Breast epithelium (tissue), 4 donors: ENCODE results near the gene DBNDD2. TPM values are rescaled to one million over a fixed set of nuclear protein-coding genes. Genes with fewer than 3 reads are reported as not detected.
A peak's percentile ranks its signal among the peaks of the same experiment; 100 is the strongest.

Experiments
- DNase-seq, 2 donors: peaks; one replicate each; pipeline ENCODE4 v3.0.0-alpha.2; 2019; ENCODE audit warnings: low spot score in 2 of 2
- H3K27ac ChIP-seq, 2 donors: fragments of 200-600 bp; sonication (generic) in 1 of 2; one replicate each; pipeline ENCODE4 v1.5.1; 2016 to 2019; ENCODE audit warnings: mild to moderate bottlenecking in 1 of 2
- H3K27me3 ChIP-seq, 2 donors: fragments of 200-600 bp; sonication (generic) in 1 of 2; one replicate each; pipeline versions ENCODE4 v1.5.1 to v1.6.0; 2017 to 2019; ENCODE audit warnings: control low read depth in 1 of 2, mild to moderate bottlenecking in 1 of 2
- H3K36me3 ChIP-seq: fragments of 200-600 bp; one replicate; pipeline ENCODE4 v1.5.1; 2019
- H3K4me1 ChIP-seq, 2 donors: fragments of 200-600 bp; sonication (generic); one replicate each; pipeline ENCODE4 v1.5.1; 2016 to 2019; ENCODE audit warnings: control low read depth in 1 of 2
- H3K4me3 ChIP-seq, 3 donors: fragments of 200-600 bp; sonication (generic); 1 replicate in 2 of 3; 2 replicates in 1 of 3; pipeline ENCODE4 v1.5.1; 2016 to 2019; ENCODE audit warnings: mild to moderate bottlenecking in 3 of 3, moderate library complexity in 2 of 3
- H3K9me3 ChIP-seq, 2 donors: fragments of 200-600 bp; sonication (generic) in 1 of 2; one replicate each; pipeline ENCODE4 v1.5.1; 2016 to 2019; ENCODE audit warnings: control low read depth in 1 of 2
- CTCF ChIP-seq, 3 donors: fragments of 450-650 bp; IDR thresholded peaks; one replicate each; pipeline ENCODE4 v1.5.1; 2016 to 2017; ENCODE audit warnings: antibody characterized with exemption in 3 of 3, mild to moderate bottlenecking in 3 of 3, moderate library complexity in 3 of 3
- POLR2A ChIP-seq: fragments of 450-650 bp; IDR thresholded peaks from one replicate; pipeline ENCODE4 v1.6.1; 2016; ENCODE audit warnings: antibody characterized with exemption, mild to moderate bottlenecking, moderate library complexity
- POLR2AphosphoS5 ChIP-seq, 3 donors: sonication (generic); formaldehyde crosslinking; IDR thresholded peaks; one replicate each; pipeline ENCODE4 v1.6.1; 2017; ENCODE audit warnings: antibody characterized with exemption in 3 of 3
- intact Hi-C: fragments of 100-400 bp; cut with DNase I; formaldehyde crosslinking; loops from one replicate; pipeline ENCODE4 v1.15.1; 2023; ENCODE audit warnings: low total_unique reads
- total RNA-seq, 3 donors: library from RNA; depleted of rRNA; stranded (reverse); fragments of >200 nt; gene quantifications; one replicate each; pipeline ENCODE4 v1.1.0, GENCODE V29; 2016

The DBNDD2 gene
- total RNA-seq, 3 donors from 2014 or later, result 32.2 to 49.2 (median 44.5) TPM

GRCh38 chr20:45450097-45450818 lies 42.2 kb downstream of the DBNDD2 start:
- intact Hi-C loops, result no loop called here

GRCh38 chr20:45452238-45452637 lies 44.1 kb downstream of the DBNDD2 start:
- no peaks in the 10 kb centered on the region for H3K9me3 ChIP-seq
- H3K27me3 ChIP-seq, result no peaks in the 10 kb centered on the region
- H3K4me3 ChIP-seq, result no peak overlapping the region
- no peaks in the 10 kb centered on the region for H3K36me3 ChIP-seq
- no peak for TF ChIP-seq POLR2A
- TF ChIP-seq CTCF (IDR thresholded peaks at IDR 0.05), result no peak
- no peak for TF ChIP-seq POLR2AphosphoS5 (IDR thresholded peaks at IDR 0.05)
- no peak overlapping the region for H3K27ac ChIP-seq
- no peak for DNase-seq
- intact Hi-C loops, result no loop called here
- no peaks in the 10 kb centered on the region for H3K4me1 ChIP-seq

More at GRCh38 chr20:45450097-45450818, 42.2 kb downstream of the DBNDD2 start:
- H3K36me3 ChIP-seq, result no peaks in the 10 kb centered on the region
- DNase-seq, result no peak
- TF ChIP-seq POLR2A (no peak), CTCF (IDR thresholded peaks at IDR 0.05) (peak; percentile 25 to 43 (median 25))
- H3K4me1 ChIP-seq, result no peaks in the 10 kb centered on the region
- H3K4me3 ChIP-seq, result no peak overlapping the region
- H3K27ac ChIP-seq, result peak overlapping the region in 1 of 2 donors; percentile 38
- no peaks in the 10 kb centered on the region for H3K9me3 ChIP-seq
- H3K27me3 ChIP-seq, result no peaks in the 10 kb centered on the region

GRCh38 chr20:45452772-45453691 lies 44.9 kb downstream of the DBNDD2 start:
- TF ChIP-seq POLR2AphosphoS5 (IDR thresholded peaks at IDR 0.05), result no peak
- H3K27me3 ChIP-seq, result no peaks in the 10 kb centered on the region
- H3K4me1 ChIP-seq, result no peaks in the 10 kb centered on the region
- DNase-seq, result no peak
- no peak overlapping the region for H3K4me3 ChIP-seq
- intact Hi-C loops, result no loop called here
- H3K9me3 ChIP-seq, result no peaks in the 10 kb centered on the region
- H3K27ac ChIP-seq, result no peak overlapping the region
- no peaks in the 10 kb centered on the region for H3K36me3 ChIP-seq

- Histone ChIP-seq H3K9me3 (no peaks in the 10 kb centered on the region), H3K36me3 (no peaks in the 10 kb centered on the region), H3K27ac (no peak overlapping the region), H3K4me1 (no peaks in the 10 kb centered on the region), H3K27me3 (no peaks in the 10 kb centered on the region), H3K4me3 (no peak overlapping the region)
- TF ChIP-seq POLR2A (no peak), POLR2AphosphoS5 (IDR thresholded peaks at IDR 0.05) (no peak), CTCF (IDR thresholded peaks at IDR 0.05) (peak in 1 of 3 donors; percentile 39)
- no peak for DNase-seq
- intact Hi-C loops, result no loop called here
Observed at GRCh38 chr20:45456632-45457031, 48.5 kb downstream of the DBNDD2 start.

- Histone ChIP-seq H3K27me3 (no peaks in the 10 kb centered on the region), H3K27ac (no peak overlapping the region), H3K9me3 (no peaks in the 10 kb centered on the region), H3K36me3 (no peaks in the 10 kb centered on the region), H3K4me1 (no peaks in the 10 kb centered on the region), H3K4me3 (no peak overlapping the region)
- intact Hi-C loops, result no loop called here
- no peak for TF ChIP-seq POLR2A
- TF ChIP-seq CTCF (IDR thresholded peaks at IDR 0.05), result no peak
- no peak for TF ChIP-seq POLR2AphosphoS5 (IDR thresholded peaks at IDR 0.05)
- DNase-seq, result no peak
Observed at GRCh38 chr20:45459606-45460005, 51.5 kb downstream of the DBNDD2 start.

Other genes starting within 250 kb of the DBNDD2 start
- 1 to 10 TPM in 1 of 3 donors, under 1 TPM in 1, not detected in 1; 0.88 to 5.9 TPM for gene PI3, start 233.4 kb upstream of the DBNDD2 start, total RNA-seq
- 1 to 10 TPM in 1 of 3 donors, not detected in 2; 1.8 TPM for gene SEMG1, start 201.3 kb upstream of the DBNDD2 start, total RNA-seq
- under 1 TPM in 1 of 3 donors, not detected in 2; 0.16 TPM for gene SEMG2, start 186.9 kb upstream of the DBNDD2 start, total RNA-seq
- 100 to 1,000 TPM in 2 of 3 donors, 10 to 100 TPM in 1; 30.6 to 310 (median 248) TPM for gene SLPI, start 153.7 kb upstream of the DBNDD2 start, total RNA-seq
- not detected for gene RBPJL, start 101.4 kb upstream of the DBNDD2 start, total RNA-seq
- gene MATN4, start 100.0 kb upstream of the DBNDD2 start, total RNA-seq, result 1 to 10 TPM in 1 of 3 donors, under 1 TPM in 1, not detected in 1; 0.33 to 1.6 TPM
- 100 to 1,000 TPM in 2 of 3 donors, 10 to 100 TPM in 1; 29.4 to 337 (median 121) TPM for gene SDC4, start 59.9 kb upstream of the DBNDD2 start, total RNA-seq
- gene SYS1, start 45.1 kb upstream of the DBNDD2 start, total RNA-seq, result 10 to 100 TPM; 30.8 to 56.3 (median 47.3) TPM
- 1 to 10 TPM in 1 of 3 donors, not detected in 2; 1.3 TPM for gene TP53TG5, start 30.0 kb upstream of the DBNDD2 start, total RNA-seq
- gene PIGT, start 7.9 kb downstream of the DBNDD2 start, total RNA-seq, result 100 to 1,000 TPM in 1 of 3 donors, 10 to 100 TPM in 2; 74.1 to 103 (median 76.7) TPM
- 100 to 1,000 TPM in 1 of 3 donors, 10 to 100 TPM in 1, not detected in 1; 43.9 to 106 TPM for gene WFDC2, start 61.5 kb downstream of the DBNDD2 start, total RNA-seq
- gene SPINT3, start 107.3 kb downstream of the DBNDD2 start, total RNA-seq, result not detected
- gene WFDC6, start 131.2 kb downstream of the DBNDD2 start, total RNA-seq, result not detected
- not detected for gene EPPIN, start 139.1 kb downstream of the DBNDD2 start, total RNA-seq
- not detected for gene WFDC8, start 171.0 kb downstream of the DBNDD2 start, total RNA-seq
- not detected for gene WFDC10A, start 221.4 kb downstream of the DBNDD2 start, total RNA-seq
- not detected for gene WFDC9, start 223.0 kb downstream of the DBNDD2 start, total RNA-seq